Measurements from ENCODE around the gene IL3RA.

IL3RA gene

DNA sequence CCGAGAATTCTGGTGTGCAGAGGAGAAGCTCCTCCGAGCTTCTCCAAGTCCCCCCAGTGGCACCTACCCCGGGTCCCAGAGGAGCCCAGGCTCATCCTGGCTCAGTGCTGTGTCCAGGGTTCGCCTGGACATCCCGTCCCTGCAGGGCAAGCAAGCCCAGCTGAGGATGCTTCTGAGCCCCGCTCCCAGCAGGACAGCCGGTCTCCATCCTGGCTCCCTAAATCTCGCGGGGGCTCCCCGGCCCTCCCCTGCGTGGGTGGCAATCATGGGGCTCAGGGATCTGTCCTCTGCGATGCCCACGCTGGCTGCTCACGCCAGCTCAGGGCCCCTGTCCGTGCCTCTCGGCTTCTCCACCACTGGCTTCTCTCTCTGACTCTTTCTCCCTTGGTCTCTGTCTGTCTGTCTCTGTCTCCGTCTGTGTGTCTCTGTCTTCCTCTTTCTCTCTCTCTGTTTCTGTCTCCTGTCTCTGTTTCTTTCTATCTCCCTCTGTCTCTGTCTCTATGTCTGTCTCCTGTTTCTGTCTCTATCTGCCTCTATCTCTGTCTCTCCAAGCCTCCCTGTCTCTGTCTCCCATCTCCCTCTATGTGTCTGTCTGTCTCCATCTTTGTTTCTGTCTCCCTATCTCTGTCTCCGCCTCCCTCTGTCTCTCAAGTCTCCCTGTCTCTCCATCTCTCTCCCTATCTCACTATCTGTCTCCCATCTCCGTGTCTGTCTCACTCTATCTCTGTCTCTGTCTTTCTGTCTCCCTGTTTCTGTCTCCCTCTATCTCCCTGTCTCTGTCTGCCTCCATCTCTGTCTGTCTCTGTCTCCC lies 83.2 kb downstream of the IL3RA start:
- TF ChIP-seq GATA2 (IDR thresholded peaks at IDR 0.05; ENCODE audit: low read depth, low read length): no peak
- TF ChIP-seq GATA3 (IDR thresholded peaks at IDR 0.05; ENCODE audit: low read depth, low read length): no peak

DNA sequence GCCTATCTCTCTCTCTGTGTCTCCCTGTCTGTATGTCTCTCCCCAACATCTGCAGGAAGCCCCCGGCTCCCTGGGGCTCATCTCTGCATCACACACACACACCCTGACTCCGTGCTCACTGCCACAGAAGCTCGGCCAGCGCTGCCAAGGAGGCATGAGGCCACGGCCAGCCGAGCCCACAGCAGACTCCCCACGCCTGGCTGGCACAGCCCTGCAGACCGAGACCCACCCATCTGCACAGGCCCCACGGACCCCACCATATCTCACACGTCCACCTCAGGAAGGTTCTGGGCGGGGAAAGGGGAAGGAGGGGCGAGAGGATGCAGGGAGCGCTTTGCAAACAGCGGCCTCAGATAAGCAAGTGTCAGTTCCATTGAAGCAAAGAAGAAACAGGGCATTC lies 83.8 kb downstream of the IL3RA start:
- TF ChIP-seq GATA3 (IDR thresholded peaks at IDR 0.05; ENCODE audit: low read depth, low read length) (no peak), GATA2 (IDR thresholded peaks at IDR 0.05; ENCODE audit: low read depth, low read length) (no peak)

GRCh38 chrX:1421433-1422134 lies 85.0 kb downstream of the IL3RA start:
- no peak for TF ChIP-seq GATA3 (IDR thresholded peaks at IDR 0.05; ENCODE audit: low read depth, low read length)
- no peak for TF ChIP-seq GATA2 (IDR thresholded peaks at IDR 0.05; ENCODE audit: low read depth, low read length)

- TF ChIP-seq GATA2 (IDR thresholded peaks at IDR 0.05; ENCODE audit: low read depth, low read length) (no peak), GATA3 (IDR thresholded peaks at IDR 0.05; ENCODE audit: low read depth, low read length) (no peak)
Measured at GRCh38 chrX:1422135-1422465, 85.5 kb downstream of the IL3RA start.

GRCh38 chrX:1423215-1423614 lies 86.6 kb downstream of the IL3RA start:
- TF ChIP-seq GATA3 (IDR thresholded peaks at IDR 0.05; ENCODE audit: low read depth, low read length) (no peak), GATA2 (IDR thresholded peaks at IDR 0.05; ENCODE audit: low read depth, low read length) (no peak)

DNA sequence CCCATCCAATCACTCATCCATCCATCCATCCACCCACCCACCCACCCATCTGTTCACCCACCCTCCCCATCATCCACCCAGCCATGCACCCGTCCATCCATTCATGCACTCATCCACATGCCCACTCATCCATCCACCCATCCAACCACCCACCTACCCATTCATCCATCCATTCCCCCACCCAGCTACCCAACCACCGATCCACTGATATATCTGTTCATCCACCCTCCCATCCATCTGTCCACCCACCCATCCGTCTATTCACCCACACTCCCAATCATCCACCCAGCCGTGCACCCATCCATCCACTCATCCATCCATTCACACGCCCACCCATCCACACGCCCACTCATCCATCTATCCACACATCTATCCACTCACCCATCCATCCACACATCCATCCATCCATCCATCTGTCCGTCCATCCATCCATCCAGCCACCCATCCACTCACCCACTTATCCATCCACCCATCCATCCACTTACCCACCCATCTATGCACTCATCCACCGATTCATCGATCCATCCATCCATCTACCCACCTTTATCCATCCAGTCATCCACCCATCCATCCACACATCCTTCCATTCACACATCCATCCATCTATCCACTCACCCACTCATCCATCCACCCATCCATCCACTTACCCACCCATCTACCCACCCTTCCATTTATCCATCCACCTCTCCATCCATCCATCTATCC lies 87.7 kb downstream of the IL3RA start:
- TF ChIP-seq GATA2 (IDR thresholded peaks at IDR 0.05; ENCODE audit: low read depth, low read length): no peak
- no peak for TF ChIP-seq GATA3 (IDR thresholded peaks at IDR 0.05; ENCODE audit: low read depth, low read length)

DNA sequence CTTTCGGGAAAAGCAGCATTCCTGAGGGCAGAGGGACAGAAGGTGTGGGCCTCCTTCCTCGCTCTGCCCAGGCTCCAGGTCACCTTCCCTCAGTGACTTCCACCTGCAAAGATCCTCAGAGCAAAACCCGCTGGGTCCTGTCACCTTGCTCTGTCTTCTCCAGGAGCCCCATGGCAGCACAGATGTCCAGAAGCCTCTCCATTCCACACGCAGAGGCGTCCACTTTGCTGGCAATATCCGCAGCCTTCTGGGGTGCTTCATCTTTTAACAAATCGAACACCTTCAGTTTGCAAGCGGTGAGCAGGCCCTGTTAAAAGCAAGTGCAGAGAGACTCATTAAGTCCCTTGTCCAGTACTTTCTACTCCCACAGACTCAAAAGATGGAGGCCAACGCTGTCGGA lies 88.8 kb downstream of the IL3RA start:
- no peak for TF ChIP-seq GATA3 (IDR thresholded peaks at IDR 0.05; ENCODE audit: low read depth, low read length)
- no peak for TF ChIP-seq GATA2 (IDR thresholded peaks at IDR 0.05; ENCODE audit: low read depth, low read length)

GRCh38 chrX:1427756-1428155 lies 91.2 kb downstream of the IL3RA start:
- no peak for TF ChIP-seq GATA3 (IDR thresholded peaks at IDR 0.05; ENCODE audit: low read depth, low read length)
- no peak for TF ChIP-seq GATA2 (IDR thresholded peaks at IDR 0.05; ENCODE audit: low read depth, low read length)

DNA sequence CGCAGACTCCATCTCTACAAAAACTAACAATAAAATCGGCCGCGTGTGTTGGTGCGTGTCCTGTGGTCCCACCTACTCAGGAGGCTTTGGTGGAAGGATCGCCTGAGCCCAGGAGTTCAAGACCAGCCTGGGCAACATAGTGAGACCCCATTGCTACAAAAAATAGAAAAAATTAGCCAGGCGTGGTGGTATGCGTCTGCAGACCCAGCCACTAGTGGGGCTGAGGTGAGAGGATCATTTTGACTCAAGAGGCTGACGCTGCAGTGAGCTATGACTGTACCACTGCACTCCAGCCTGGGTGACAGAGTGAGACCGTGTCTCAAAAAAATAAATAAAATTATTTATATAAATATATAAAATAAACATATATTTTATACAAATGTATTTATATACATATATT lies 93.9 kb downstream of the IL3RA start:
- TF ChIP-seq GATA2 (IDR thresholded peaks at IDR 0.05; ENCODE audit: low read depth, low read length): no peak
- TF ChIP-seq GATA3 (IDR thresholded peaks at IDR 0.05; ENCODE audit: low read depth, low read length): no peak
